ENCODE data around the gene CREM.

Gene CREM

GRCh38 chr10:35219891-35220890 lies 93.5 kb downstream of the CREM start:
- no peak for DNase-seq
- no peak for ATAC-seq

- ATAC-seq (no peak), DNase-seq (no peak)
Observed at GRCh38 chr10:35223016-35223415, 96.4 kb downstream of the CREM start.

GRCh38 chr10:35224045-35224740 lies 97.5 kb downstream of the CREM start:
- no peak for DNase-seq
- no peak for ATAC-seq

GRCh38 chr10:35225204-35225603 lies 98.6 kb downstream of the CREM start:
- DNase-seq = no peak
- ATAC-seq = no peak

GRCh38 chr10:35226507-35226906 lies 99.9 kb downstream of the CREM start:
- ATAC-seq (no peak), DNase-seq (no peak)

- ATAC-seq = no peak
Observed at GRCh38 chr10:35228058-35228457, 101.4 kb downstream of the CREM start.

GRCh38 chr10:35231646-35232045 lies 105.0 kb downstream of the CREM start:
- ATAC-seq = no peak

More at GRCh38 chr10:35228058-35228457, 101.4 kb downstream of the CREM start:
- DNase-seq = no peak

GRCh38 chr10:35232527-35232926 lies 105.9 kb downstream of the CREM start:
- ATAC-seq = no peak
- no peak for DNase-seq

More at GRCh38 chr10:35231646-35232045, 105.0 kb downstream of the CREM start:
- no peak for DNase-seq

- ATAC-seq (no peak), DNase-seq (no peak)
Observed at GRCh38 chr10:35234073-35234472, 107.4 kb downstream of the CREM start.

GRCh38 chr10:35236739-35237138 lies 110.1 kb downstream of the CREM start:
- no peak for ATAC-seq
- DNase-seq = no peak

- ATAC-seq (no peak), DNase-seq (no peak)
Observed at GRCh38 chr10:35237766-35238512, 111.3 kb downstream of the CREM start.

GRCh38 chr10:35244549-35244948 lies 117.9 kb downstream of the CREM start:
- ATAC-seq = no peak
- DNase-seq = no peak

GRCh38 chr10:35246770-35247343 lies 120.2 kb downstream of the CREM start:
- ATAC-seq = no peak
- DNase-seq = no peak

- ATAC-seq (no peak), DNase-seq (no peak)
Observed at GRCh38 chr10:35251373-35252100, 124.9 kb downstream of the CREM start.

- DNase-seq (no peak), ATAC-seq (no peak)
Observed at GRCh38 chr10:35257057-35257983, 130.7 kb downstream of the CREM start.

GRCh38 chr10:35259769-35260397 lies 133.2 kb downstream of the CREM start:
- DNase-seq (no peak), ATAC-seq (peak; percentile 92)

GRCh38 chr10:35262436-35262835 lies 135.8 kb downstream of the CREM start:
- ATAC-seq = no peak
- no peak for DNase-seq
